Lower leg skin (tissue), 3 donors: ENCODE data around the gene EMC9.

Experiments used
- POLR2A ChIP-seq, 2 donors: fragments of 450-650 bp; IDR thresholded peaks; one replicate each; pipeline ENCODE4 v1.6.1; 2016 to 2017; ENCODE audit warnings: antibody characterized with exemption in 2 of 2, mild to moderate bottlenecking in 1 of 2, moderate library complexity in 1 of 2
- TF ChIP-seq, protein P1 (sequence below), 3 donors: fragments of 450-650 bp; IDR thresholded peaks; one replicate each; pipeline ENCODE4 v1.5.1; 2016; ENCODE audit warnings: antibody characterized with exemption in 3 of 3, mild to moderate bottlenecking in 3 of 3, moderate library complexity in 2 of 3

GRCh38 chr14:24122898-24123297 is 18.5 kb downstream of the EMC9 start:
- TF ChIP-seq, protein P1, sequence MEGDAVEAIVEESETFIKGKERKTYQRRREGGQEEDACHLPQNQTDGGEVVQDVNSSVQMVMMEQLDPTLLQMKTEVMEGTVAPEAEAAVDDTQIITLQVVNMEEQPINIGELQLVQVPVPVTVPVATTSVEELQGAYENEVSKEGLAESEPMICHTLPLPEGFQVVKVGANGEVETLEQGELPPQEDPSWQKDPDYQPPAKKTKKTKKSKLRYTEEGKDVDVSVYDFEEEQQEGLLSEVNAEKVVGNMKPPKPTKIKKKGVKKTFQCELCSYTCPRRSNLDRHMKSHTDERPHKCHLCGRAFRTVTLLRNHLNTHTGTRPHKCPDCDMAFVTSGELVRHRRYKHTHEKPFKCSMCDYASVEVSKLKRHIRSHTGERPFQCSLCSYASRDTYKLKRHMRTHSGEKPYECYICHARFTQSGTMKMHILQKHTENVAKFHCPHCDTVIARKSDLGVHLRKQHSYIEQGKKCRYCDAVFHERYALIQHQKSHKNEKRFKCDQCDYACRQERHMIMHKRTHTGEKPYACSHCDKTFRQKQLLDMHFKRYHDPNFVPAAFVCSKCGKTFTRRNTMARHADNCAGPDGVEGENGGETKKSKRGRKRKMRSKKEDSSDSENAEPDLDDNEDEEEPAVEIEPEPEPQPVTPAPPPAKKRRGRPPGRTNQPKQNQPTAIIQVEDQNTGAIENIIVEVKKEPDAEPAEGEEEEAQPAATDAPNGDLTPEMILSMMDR (IDR thresholded peaks at IDR 0.05): no peak
- TF ChIP-seq POLR2A (IDR thresholded peaks at IDR 0.05): no peak
